Esophagus (tissue), 2 donors: Measurements from ENCODE around the gene HBE1. TPM values are rescaled to one million over a fixed set of nuclear protein-coding genes. Genes with fewer than 3 reads are reported as not detected.

Source experiments
- H3K27ac ChIP-seq, 2 donors: one replicate each; pipeline ENCODE4 v1.5.1; 2013; ENCODE audit warnings: low read depth in 2 of 2, mild to moderate bottlenecking in 2 of 2, inconsistent platforms in 1 of 2, low read length in 1 of 2, moderate library complexity in 1 of 2
- H3K27me3 ChIP-seq, 2 donors: one replicate each; pipeline ENCODE4 v1.6.1; 2013; ENCODE audit warnings: low read length in 2 of 2, control low read depth in 1 of 2, mild to moderate bottlenecking in 1 of 2; ENCODE audit not compliant: insufficient read depth in 2 of 2, control insufficient read depth in 1 of 2
- H3K36me3 ChIP-seq, 2 donors: one replicate each; pipeline ENCODE4 v1.6.1; 2013; ENCODE audit warnings: low read length in 1 of 2; ENCODE audit not compliant: control insufficient read depth in 2 of 2, insufficient read depth in 2 of 2
- H3K4me1 ChIP-seq, 2 donors: one replicate each; pipeline ENCODE4 v1.6.1; 2013; ENCODE audit warnings: low read length in 1 of 2; ENCODE audit not compliant: control insufficient read depth in 2 of 2, insufficient read depth in 2 of 2
- H3K4me3 ChIP-seq, 2 donors: one replicate each; pipeline ENCODE4 v1.5.1; 2013; ENCODE audit warnings: low read length in 2 of 2, mild to moderate bottlenecking in 2 of 2, low read depth in 1 of 2, moderate library complexity in 1 of 2
- H3K9me3 ChIP-seq, 2 donors: one replicate each; pipeline ENCODE4 v1.6.1; 2013; ENCODE audit warnings: mild to moderate bottlenecking in 2 of 2, low read depth in 1 of 2, low read length in 1 of 2, moderate library complexity in 1 of 2; ENCODE audit not compliant: control insufficient read depth in 2 of 2, insufficient read depth in 1 of 2
- WGBS, 2 donors: extraction: QIAGEN DNeasy Blood & Tissue Kit; methylation state at CpG; one replicate each; pipeline ENCODE4 v1.1.7; 2013; 5-methylcytosine and 5-hydroxymethylcytosine counted together
- polyA plus RNA-seq, 2 donors: library from polyadenylated mRNA; stranded (reverse); fragments of 200-250 nt; gene quantifications; one replicate each; pipeline ENCODE4 v1.2.3, GENCODE V29; 2013
- donor health status: healthy with polysubstance abuse.
- donor health status: Bipolar disorder and iron deficiency.

Gene HBE1
- polyA plus RNA-seq, 2 donors, result not detected

DNA sequence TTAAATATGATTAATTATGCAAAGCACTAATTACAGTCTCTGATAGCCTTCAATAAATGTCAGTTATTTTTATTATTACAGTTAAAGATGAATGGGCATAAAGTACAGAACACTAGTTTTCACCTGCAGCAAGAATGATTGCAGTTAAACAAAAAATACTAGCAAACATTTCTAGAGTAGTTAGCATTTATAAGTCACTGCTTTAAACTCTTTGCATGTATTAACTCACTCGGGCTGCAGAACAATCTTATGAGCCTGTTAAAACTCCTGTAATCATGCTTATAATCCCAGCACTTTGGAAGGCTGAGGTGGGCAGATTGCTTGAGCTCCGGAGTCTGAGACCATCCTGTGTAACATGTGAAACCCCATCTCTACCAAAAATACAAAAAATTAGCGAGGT lies 17.2 kb upstream of the HBE1 start:
- Histone ChIP-seq H3K36me3 (no peaks in the 10 kb centered on the region), H3K9me3 (peaks cover 0 to 2% of the 10 kb centered on the region in 2 donors), H3K27me3 (no peaks in the 10 kb centered on the region), H3K27ac (no peak overlapping the region), H3K4me1 (no peaks in the 10 kb centered on the region), H3K4me3 (no peak overlapping the region)
- WGBS, 2 donors, result 61 to 75% methylated on average over 3 of the region's 3 CpGs

DNA sequence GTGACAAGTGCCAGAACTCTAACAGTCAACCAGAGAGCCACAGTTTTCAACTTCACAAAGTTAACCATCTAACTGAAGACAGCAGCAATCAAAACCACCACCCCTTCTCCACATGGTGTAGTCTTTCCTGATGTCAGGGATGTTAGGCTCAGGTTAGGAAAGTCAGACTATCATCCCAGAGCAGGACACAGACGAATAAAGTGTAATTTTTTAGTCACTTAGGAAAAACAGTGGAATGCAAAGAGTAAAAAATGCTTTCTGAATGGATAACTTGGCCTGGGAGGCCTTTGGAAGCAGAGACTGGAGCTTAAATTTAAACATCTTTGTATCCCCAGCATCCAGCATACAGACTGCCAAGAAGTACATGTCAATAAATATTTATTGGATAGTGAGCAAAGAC lies 16.6 kb upstream of the HBE1 start:
- Histone ChIP-seq H3K4me3 (no peak overlapping the region), H3K4me1 (no peaks in the 10 kb centered on the region), H3K27me3 (no peaks in the 10 kb centered on the region), H3K27ac (no peak overlapping the region), H3K36me3 (no peaks in the 10 kb centered on the region), H3K9me3 (peaks cover 0 to 2% of the 10 kb centered on the region in 2 donors)
- WGBS, 2 donors, result 15 to 22% methylated on average over 1 of the region's 1 CpG

- WGBS, 2 donors, result 62 to 68% methylated on average over 4 of the region's 4 CpGs
- H3K4me3 ChIP-seq, result no peak overlapping the region
- no peak overlapping the region for H3K27ac ChIP-seq
- no peaks in the 10 kb centered on the region for H3K4me1 ChIP-seq
- H3K36me3 ChIP-seq, result no peaks in the 10 kb centered on the region
- no peaks in the 10 kb centered on the region for H3K27me3 ChIP-seq
- H3K9me3 ChIP-seq, result peaks cover 0 to 2% of the 10 kb centered on the region in 2 donors
Observed at GRCh38 chr11:5285703-5286340, 16.1 kb upstream of the HBE1 start.

DNA sequence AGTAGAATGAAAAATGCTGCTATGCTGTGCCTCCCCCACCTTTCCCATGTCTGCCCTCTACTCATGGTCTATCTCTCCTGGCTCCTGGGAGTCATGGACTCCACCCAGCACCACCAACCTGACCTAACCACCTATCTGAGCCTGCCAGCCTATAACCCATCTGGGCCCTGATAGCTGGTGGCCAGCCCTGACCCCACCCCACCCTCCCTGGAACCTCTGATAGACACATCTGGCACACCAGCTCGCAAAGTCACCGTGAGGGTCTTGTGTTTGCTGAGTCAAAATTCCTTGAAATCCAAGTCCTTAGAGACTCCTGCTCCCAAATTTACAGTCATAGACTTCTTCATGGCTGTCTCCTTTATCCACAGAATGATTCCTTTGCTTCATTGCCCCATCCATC lies 14.9 kb upstream of the HBE1 start:
- H3K27ac ChIP-seq, result no peak overlapping the region
- H3K27me3 ChIP-seq, result no peaks in the 10 kb centered on the region
- H3K4me3 ChIP-seq, result no peak overlapping the region
- peaks cover 0 to 3% of the 10 kb centered on the region in 2 donors for H3K4me1 ChIP-seq
- no peaks in the 10 kb centered on the region for H3K36me3 ChIP-seq
- 92 to 95% methylated on average over 2 of the region's 2 CpGs for WGBS, 2 donors
- H3K9me3 ChIP-seq, result peaks cover 0 to 2% of the 10 kb centered on the region in 2 donors

GRCh38 chr11:5283882-5284281 lies 14.1 kb upstream of the HBE1 start:
- Histone ChIP-seq H3K36me3 (no peaks in the 10 kb centered on the region), H3K9me3 (peaks cover 0 to 2% of the 10 kb centered on the region in 2 donors), H3K4me3 (no peak overlapping the region), H3K4me1 (peaks cover 0 to 3% of the 10 kb centered on the region in 2 donors), H3K27me3 (no peaks in the 10 kb centered on the region), H3K27ac (no peak overlapping the region)
- WGBS, 2 donors, result 59 to 65% methylated on average over 1 of the region's 1 CpG

DNA sequence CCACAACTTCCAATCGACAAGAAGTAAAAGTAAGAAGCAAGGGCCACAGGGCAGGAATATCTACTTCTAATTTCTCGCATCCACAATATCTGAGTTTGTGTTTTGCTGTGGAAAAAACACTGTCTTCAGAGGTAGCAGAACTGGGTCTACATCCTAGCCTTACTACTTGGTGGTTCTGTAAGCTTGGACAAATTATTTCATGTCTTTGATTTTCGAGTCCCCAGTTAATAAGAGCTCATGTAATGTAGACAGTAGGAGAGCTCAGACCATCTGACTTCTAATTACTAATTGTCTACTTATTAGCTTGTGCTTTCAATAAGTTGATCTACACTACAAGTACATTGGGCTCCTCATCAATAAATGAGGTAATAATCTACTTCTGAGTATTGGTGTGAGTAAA lies 13.3 kb upstream of the HBE1 start:
- peaks cover 0 to 2% of the 10 kb centered on the region in 2 donors for H3K9me3 ChIP-seq
- no peaks in the 10 kb centered on the region for H3K27me3 ChIP-seq
- H3K27ac ChIP-seq, result no peak overlapping the region
- H3K36me3 ChIP-seq, result no peaks in the 10 kb centered on the region
- no peak overlapping the region for H3K4me3 ChIP-seq
- 67 to 71% methylated on average over 3 of the region's 3 CpGs for WGBS, 2 donors
- H3K4me1 ChIP-seq, result peaks cover 0 to 3% of the 10 kb centered on the region in 2 donors

GRCh38 chr11:5282628-5283027 lies 12.9 kb upstream of the HBE1 start:
- H3K9me3 ChIP-seq, result peaks cover 0 to 2% of the 10 kb centered on the region in 2 donors
- no peaks in the 10 kb centered on the region for H3K27me3 ChIP-seq
- H3K4me1 ChIP-seq, result peaks cover 0 to 3% of the 10 kb centered on the region in 2 donors
- H3K36me3 ChIP-seq, result no peaks in the 10 kb centered on the region
- no peak overlapping the region for H3K4me3 ChIP-seq
- WGBS, 2 donors, result 66 to 83% methylated on average over 2 of the region's 2 CpGs
- no peak overlapping the region for H3K27ac ChIP-seq

- Histone ChIP-seq H3K4me3 (no peak overlapping the region), H3K36me3 (no peaks in the 10 kb centered on the region), H3K9me3 (peaks cover 0 to 2% of the 10 kb centered on the region in 2 donors), H3K27me3 (no peaks in the 10 kb centered on the region), H3K27ac (no peak overlapping the region), H3K4me1 (peaks cover 0 to 3% of the 10 kb centered on the region in 2 donors)
Observed at GRCh38 chr11:5281596-5281995, 11.9 kb upstream of the HBE1 start.

GRCh38 chr11:5280582-5281102 lies 10.9 kb upstream of the HBE1 start:
- H3K27me3 ChIP-seq, result no peaks in the 10 kb centered on the region
- H3K27ac ChIP-seq, result no peak overlapping the region
- H3K4me1 ChIP-seq, result peaks cover 0 to 3% of the 10 kb centered on the region in 2 donors
- H3K9me3 ChIP-seq, result peaks cover 0 to 2% of the 10 kb centered on the region in 2 donors
- WGBS, 2 donors, result 37 to 39% methylated on average over 3 of the region's 3 CpGs
- H3K4me3 ChIP-seq, result no peak overlapping the region
- no peaks in the 10 kb centered on the region for H3K36me3 ChIP-seq

GRCh38 chr11:5279471-5280090 lies 9.8 kb upstream of the HBE1 start:
- Histone ChIP-seq H3K4me3 (no peak overlapping the region), H3K27ac (no peak overlapping the region), H3K4me1 (peaks cover 0 to 3% of the 10 kb centered on the region in 2 donors), H3K36me3 (no peaks in the 10 kb centered on the region), H3K27me3 (no peaks in the 10 kb centered on the region), H3K9me3 (no peaks in the 10 kb centered on the region)
- 78 to 83% methylated on average over 4 of the region's 4 CpGs for WGBS, 2 donors
